IMR-90 (cell line): ENCODE data around the gene CRYGN. TPM values are rescaled to one million over a fixed set of nuclear protein-coding genes. Genes with fewer than 3 reads are reported as not detected.

Experiments
- ATAC-seq: fragments of 200-7000 bp; cut with Tn5 transposase; 2 replicates; pipeline ENCODE4 v1.9.1; 2020; ENCODE audit warnings: low read depth, mild to moderate bottlenecking, moderate library complexity
- BruUV-seq: library from RNA; stranded (reverse); fragments of 400-500 nt; replicated peaks from 2 replicates; lab custom pipeline; 2021; lab: Mats Ljungman, UMichigan
- CTCF ChIA-PET: fragments of 300-600 bp; formaldehyde crosslinking; extraction: SDS; loops from one replicate; lab custom pipeline; 2021; ENCODE audit warnings: antibody characterized with exemption; lab: Yijun Ruan, JAX
- POLR2A ChIA-PET: fragments of 300-600 bp; sonication (Branson Sonifier 250); formaldehyde crosslinking; loops from one replicate; lab custom pipeline; 2022; ENCODE audit warnings: antibody characterized with exemption; ENCODE audit not compliant: unreplicated experiment; lab: Charles Lee
- DNase-seq: peaks from one replicate; pipeline ENCODE4 v3.0.0; 2013
- H2AFZ ChIP-seq: replicated peaks from 2 replicates; pipeline ENCODE3; 2013; ENCODE audit warnings: low read length, mild to moderate bottlenecking; ENCODE audit not compliant: poor library complexity
- H2AK5ac ChIP-seq: 2 replicates; pipeline ENCODE4 v1.6.1; 2013; ENCODE audit warnings: low read depth, low read length, inconsistent platforms
- H2AK9ac ChIP-seq: replicated peaks from 2 replicates; pipeline ENCODE3; 2013; ENCODE audit warnings: mild to moderate bottlenecking, low read depth, low read length, moderate library complexity; ENCODE audit not compliant: poor library complexity
- H2BK120ac ChIP-seq: 2 replicates; pipeline ENCODE4 v1.6.1; 2013; ENCODE audit warnings: low read depth, low read length, inconsistent platforms
- H2BK15ac ChIP-seq: 3 replicates; pipeline ENCODE4 v1.6.1; 2013; ENCODE audit warnings: low read depth, low read length, inconsistent platforms
- H2BK20ac ChIP-seq: 2 replicates; pipeline ENCODE4 v1.6.1; 2013; ENCODE audit warnings: low read depth, mild to moderate bottlenecking, inconsistent platforms, low read length, moderate library complexity
- H2BK5ac ChIP-seq: 2 replicates; pipeline ENCODE4 v1.6.1; 2013; ENCODE audit warnings: mild to moderate bottlenecking, low read depth, low read length, inconsistent platforms; ENCODE audit not compliant: poor library complexity, severe bottlenecking
- H3K14ac ChIP-seq: replicated peaks from 2 replicates; pipeline ENCODE4 v1.6.1; 2013; ENCODE audit warnings: low read depth, low read length, inconsistent platforms
- H3K18ac ChIP-seq: 2 replicates; pipeline ENCODE4 v1.6.1; 2013; ENCODE audit warnings: low read depth, low read length, control low read depth
- H3K23ac ChIP-seq: 2 replicates; pipeline ENCODE4 v1.6.1; 2013; ENCODE audit warnings: low read depth, low read length, inconsistent platforms
- H3K27ac ChIP-seq: 2 replicates; pipeline ENCODE4 v1.5.1; 2013; ENCODE audit warnings: mild to moderate bottlenecking, control low read depth, low read length; ENCODE audit not compliant: insufficient read depth
- H3K27me3 ChIP-seq: 2 replicates; pipeline ENCODE4 v1.6.1; 2013; ENCODE audit warnings: low read length; ENCODE audit not compliant: control insufficient read depth, insufficient read depth
- H3K36me3 ChIP-seq: 2 replicates; pipeline ENCODE4 v1.6.1; 2013; ENCODE audit warnings: low read length, mixed read lengths; ENCODE audit not compliant: control insufficient read depth, insufficient read depth
- H3K4ac ChIP-seq: 2 replicates; pipeline ENCODE4 v1.6.1; 2013; ENCODE audit warnings: low read depth, low read length, inconsistent platforms
- H3K4me1 ChIP-seq: 2 replicates; pipeline ENCODE4 v1.6.1; 2013; ENCODE audit warnings: low read length, mixed read lengths; ENCODE audit not compliant: control insufficient read depth, insufficient read depth
- H3K4me2 ChIP-seq: 2 replicates; pipeline ENCODE4 v1.6.1; 2013; ENCODE audit warnings: low read depth, mild to moderate bottlenecking, control low read depth, low read length, moderate library complexity
- H3K4me3 ChIP-seq: 2 replicates; pipeline ENCODE4 v1.5.1; 2013; ENCODE audit warnings: low read depth, mild to moderate bottlenecking, control low read depth, low read length, moderate library complexity; ENCODE audit not compliant: insufficient read depth
- H3K56ac ChIP-seq: 2 replicates; pipeline ENCODE4 v1.6.1; 2013; ENCODE audit warnings: low read length, inconsistent platforms; ENCODE audit not compliant: insufficient read depth; ENCODE audit errors: extremely low read depth
- H3K79me1 ChIP-seq, 2 experiments: 2 replicates each; pipeline ENCODE4 v1.6.1; 2013; ENCODE audit warnings: low read length in 2 of 2, inconsistent platforms in 1 of 2, low read depth in 1 of 2
- H3K9ac ChIP-seq: 2 replicates; pipeline ENCODE4 v1.6.1; 2013; ENCODE audit warnings: low read depth, low read length, control low read depth
- H3K9me1 ChIP-seq: 2 replicates; pipeline ENCODE4 v1.6.1; 2013; ENCODE audit warnings: low read length, inconsistent platforms; ENCODE audit not compliant: insufficient read depth
- H3K9me3 ChIP-seq: 2 replicates; pipeline ENCODE4 v1.6.1; 2013; ENCODE audit warnings: low read length; ENCODE audit not compliant: control insufficient read depth, insufficient read depth
- H4K20me1 ChIP-seq: 2 replicates; pipeline ENCODE4 v1.6.1; 2013; ENCODE audit warnings: low read length, inconsistent platforms; ENCODE audit not compliant: insufficient read depth
- H4K5ac ChIP-seq: 2 replicates; pipeline ENCODE4 v1.6.1; 2013; ENCODE audit warnings: mild to moderate bottlenecking, low read depth, low read length, control low read depth
- H4K8ac ChIP-seq, 2 experiments: 2 replicates each; pipeline ENCODE4 v1.6.1; 2013; ENCODE audit warnings: low read depth in 2 of 2, low read length in 2 of 2, control low read depth in 1 of 2, inconsistent platforms in 1 of 2
- H4K91ac ChIP-seq: 2 replicates; pipeline ENCODE4 v1.6.1; 2013; ENCODE audit warnings: low read depth, low read length, inconsistent platforms; ENCODE audit not compliant: insufficient read depth
- BHLHE40 ChIP-seq: fragments of 150-350 bp; IDR thresholded peaks from 2 replicates; pipeline ENCODE4 v1.6.1; 2016; ENCODE audit warnings: mild to moderate bottlenecking, low read depth, low read length
- CHD1 ChIP-seq: IDR thresholded peaks from 2 replicates; pipeline ENCODE4 v1.6.1; 2012; ENCODE audit warnings: low read depth, low read length, improper control_type of control experiment
- CTCF ChIP-seq: conservative IDR thresholded peaks from 2 replicates; pipeline ENCODE4 v1.5.1; 2012; ENCODE audit warnings: mild to moderate bottlenecking, low read depth, low read length, improper control_type of control experiment
- FOS ChIP-seq: fragments of 150-350 bp; IDR thresholded peaks from 2 replicates; pipeline ENCODE4 v1.6.1; 2016; ENCODE audit warnings: low read depth, low read length
- NFE2L2 ChIP-seq: fragments of 150-350 bp; IDR thresholded peaks from 2 replicates; pipeline ENCODE4 v1.6.1; 2016; ENCODE audit warnings: low read depth, mild to moderate bottlenecking, low read length
- POLR2A ChIP-seq: IDR thresholded peaks from 2 replicates; pipeline ENCODE4 v1.6.1; 2012; ENCODE audit warnings: mild to moderate bottlenecking, low read depth, low read length
- RCOR1 ChIP-seq: IDR thresholded peaks from 2 replicates; pipeline ENCODE4 v1.6.1; 2012; ENCODE audit warnings: mild to moderate bottlenecking, low read length, improper control_type of control experiment; ENCODE audit not compliant: insufficient replicate concordance
- RFX5 ChIP-seq: IDR thresholded peaks from 2 replicates; pipeline ENCODE4 v1.8.0; 2012; ENCODE audit warnings: low read depth, mild to moderate bottlenecking, low read length, moderate library complexity
- SMC3 ChIP-seq: fragments of 150-350 bp; IDR thresholded peaks from 2 replicates; pipeline ENCODE4 v1.6.1; 2016; ENCODE audit warnings: low read depth, mild to moderate bottlenecking, antibody characterized with exemption, low read length, moderate library complexity
- USF2 ChIP-seq: fragments of 150-350 bp; IDR thresholded peaks from 2 replicates; pipeline ENCODE4 v1.6.1; 2017; ENCODE audit warnings: mild to moderate bottlenecking, antibody characterized with exemption, low read length, low read depth
- dilution Hi-C: fragments of 300-500 bp; cut with HindIII; formaldehyde crosslinking; loops from one replicate; pipeline ENCODE4 v1.14.3; 2018; ENCODE audit warnings: low sequenced_read_pairs; ENCODE audit not compliant: unreplicated experiment
- in situ Hi-C: fragments of 300-500 bp; cut with MboI; formaldehyde crosslinking; loops from 3 replicates; pipeline ENCODE4 v1.14.3; 2019; ENCODE audit warnings: low sequenced_read_pairs, inconsistent platforms, mixed read lengths
- intact Hi-C: fragments of 100-400 bp; cut with micrococcal nuclease; formaldehyde crosslinking; loops from 2 replicates; pipeline ENCODE4 v1.10.0; 2022
- polyA plus RNA-seq, 3 experiments: library from polyadenylated mRNA; depleted of rRNA; stranded (reverse); fragments of >200 nt; gene quantifications; 2 replicates each; pipeline ENCODE4 v1.2.3, GENCODE V29; 2012; ENCODE audit warnings: low replicate concordance in 1 of 3
- total RNA-seq: library from RNA; depleted of rRNA; stranded (reverse); fragments of >200 nt; gene quantifications from 2 replicates; pipeline ENCODE4 v1.2.3, GENCODE V29; 2012

The CRYGN gene
- total and polyA plus RNA-seq, 2 of the 4 experiments (the other 2 are of a cell fraction) = not detected

- Histone ChIP-seq H4K20me1 (peaks cover 18% of the 10 kb centered on the region), H2AK5ac (no peak overlapping the region)
- CTCF ChIA-PET = interaction anchor here (0.6 kb wide), 1 partner anchor 37 kb away, joined by 4 read pairs; no protein-coding TSS in a partner anchor
Measured at GRCh38 chr7:151488096-151488495, 48.2 kb upstream of the CRYGN start.

More at GRCh38 chr7:151488096-151488495, 48.2 kb upstream of the CRYGN start:
- no TSS peak for BruUV-seq
- H3K4me3 ChIP-seq = no peak overlapping the region
- no peak overlapping the region for H4K91ac ChIP-seq
- H3K27ac ChIP-seq = no peak overlapping the region
- H3K9me3 ChIP-seq = no peaks in the 10 kb centered on the region
- H2BK120ac ChIP-seq = no peak overlapping the region
- TF ChIP-seq BHLHE40 (no peak), CTCF (no peak), POLR2A (no peak), FOS (no peak), SMC3 (no peak), RFX5 (no peak), USF2 (no peak), NFE2L2 (no peak), CHD1 (no peak), RCOR1 (no peak)
- POLR2A ChIA-PET = no interaction called here
- no peak overlapping the region for H3K18ac ChIP-seq
- H4K8ac ChIP-seq = 0 out of 4 replicates have a peak overlapping the region, but pooled peaks of 1 of the 2 experiments have one; percentile 54
- peaks cover 9% of the 10 kb centered on the region for H3K9me1 ChIP-seq
- no peaks in the 10 kb centered on the region for H3K27me3 ChIP-seq
- peaks cover 15% of the 10 kb centered on the region for H3K4me1 ChIP-seq
- H3K4me2 ChIP-seq = no peak overlapping the region
- DNase-seq (no peak), ATAC-seq (no peak)
- H3K56ac ChIP-seq = no peak overlapping the region
- no peak overlapping the region for H2BK20ac ChIP-seq
- H2BK5ac ChIP-seq = no peak overlapping the region
- H2AFZ ChIP-seq = no peak overlapping the region
- H2BK15ac ChIP-seq = no peak overlapping the region
- peaks cover 38 to 79% of the 10 kb centered on the region in 2 experiments for H3K79me1 ChIP-seq
- dilution Hi-C loops (no loop called here), intact Hi-C loops (loop anchor here (10.0 kb wide), 1 partner anchor 67 kb away; no protein-coding TSS in a partner anchor), in situ Hi-C loops (no loop called here)
- no peak overlapping the region for H2AK9ac ChIP-seq
- no peak overlapping the region for H3K23ac ChIP-seq
- 0 out of 2 replicates have a peak overlapping the region, but pooled peaks have one; percentile 20 for H3K14ac ChIP-seq
- H3K4ac ChIP-seq = no peak overlapping the region
- no peak overlapping the region for H4K5ac ChIP-seq
- no peak overlapping the region for H3K9ac ChIP-seq
- H3K36me3 ChIP-seq = peaks cover 27% of the 10 kb centered on the region
